B cell (primary cell): ENCODE data around the gene PLEKHM3.

Source experiments
- EZH2 ChIP-seq: IDR thresholded peaks from 2 replicates; pipeline ENCODE4 v1.6.1; 2012; ENCODE audit warnings: borderline replicate concordance, low read depth, mild to moderate bottlenecking, moderate library complexity, low read length; ENCODE audit not compliant: insufficient read depth, poor library complexity, severe bottlenecking
- TF ChIP-seq, protein P1 (sequence below): fragments of 200-600 bp; IDR thresholded peaks from one replicate; pipeline ENCODE4 v1.8.0; 2022; ENCODE audit warnings: antibody characterized with exemption, mild to moderate bottlenecking

DNA sequence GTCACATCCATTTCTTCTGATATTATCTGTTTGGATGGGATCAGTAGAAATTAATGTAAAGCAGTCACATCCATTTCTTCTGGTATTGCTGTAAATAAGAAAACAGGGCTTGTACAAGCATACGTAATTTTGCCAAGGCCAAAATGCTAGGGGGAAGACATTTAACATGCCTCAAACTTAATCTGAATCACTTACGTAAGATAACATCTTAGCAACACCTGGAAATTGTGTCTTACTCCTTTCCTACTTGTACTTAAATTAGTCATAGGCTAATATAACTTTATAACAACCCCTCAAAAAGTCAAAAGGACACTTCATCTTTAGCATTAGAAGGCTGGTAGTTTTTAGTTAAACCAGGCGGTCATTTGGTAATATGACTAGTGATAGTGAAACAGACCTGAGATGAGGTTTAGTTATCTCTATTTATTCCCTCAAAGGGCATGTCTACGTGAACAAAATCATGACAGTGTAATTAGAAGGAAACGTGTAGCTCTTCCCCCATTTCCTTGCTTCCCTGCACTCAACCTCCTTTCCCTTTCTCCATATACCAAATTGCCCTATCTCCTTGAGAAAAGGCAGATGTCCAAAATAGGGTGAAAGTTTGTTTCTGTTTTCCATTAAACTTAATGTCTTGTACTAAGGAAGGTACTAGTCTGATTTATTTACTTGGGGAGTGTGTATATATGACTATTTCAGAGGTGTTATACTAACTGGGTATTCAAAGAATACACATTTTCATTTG lies 156.3 kb downstream of the PLEKHM3 start:
- TF ChIP-seq, protein P1, sequence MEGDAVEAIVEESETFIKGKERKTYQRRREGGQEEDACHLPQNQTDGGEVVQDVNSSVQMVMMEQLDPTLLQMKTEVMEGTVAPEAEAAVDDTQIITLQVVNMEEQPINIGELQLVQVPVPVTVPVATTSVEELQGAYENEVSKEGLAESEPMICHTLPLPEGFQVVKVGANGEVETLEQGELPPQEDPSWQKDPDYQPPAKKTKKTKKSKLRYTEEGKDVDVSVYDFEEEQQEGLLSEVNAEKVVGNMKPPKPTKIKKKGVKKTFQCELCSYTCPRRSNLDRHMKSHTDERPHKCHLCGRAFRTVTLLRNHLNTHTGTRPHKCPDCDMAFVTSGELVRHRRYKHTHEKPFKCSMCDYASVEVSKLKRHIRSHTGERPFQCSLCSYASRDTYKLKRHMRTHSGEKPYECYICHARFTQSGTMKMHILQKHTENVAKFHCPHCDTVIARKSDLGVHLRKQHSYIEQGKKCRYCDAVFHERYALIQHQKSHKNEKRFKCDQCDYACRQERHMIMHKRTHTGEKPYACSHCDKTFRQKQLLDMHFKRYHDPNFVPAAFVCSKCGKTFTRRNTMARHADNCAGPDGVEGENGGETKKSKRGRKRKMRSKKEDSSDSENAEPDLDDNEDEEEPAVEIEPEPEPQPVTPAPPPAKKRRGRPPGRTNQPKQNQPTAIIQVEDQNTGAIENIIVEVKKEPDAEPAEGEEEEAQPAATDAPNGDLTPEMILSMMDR, result no peak
- no peak for TF ChIP-seq EZH2
